ENCODE results near the gene IL21. TPM values are rescaled to one million over a fixed set of nuclear protein-coding genes. Genes with fewer than 3 reads are reported as not detected.
"Not testable (repeated sequence)": the region's sequence is repeated elsewhere in the genome, so short reads cannot be mapped to it uniquely, and the experiment has no call there.

IL21 gene
- total RNA-seq, 3 donors from 2014 or later = not detected

- Histone ChIP-seq H3K27ac (no peak overlapping the region), H3K4me3 (no peak overlapping the region), H3K27me3 (no peaks in the 10 kb centered on the region), H3K9me3 (no peaks in the 10 kb centered on the region), H3K36me3 (no peaks in the 10 kb centered on the region), H3K4me1 (no peaks in the 10 kb centered on the region)
- DNase-seq (ENCODE audit: low spot score in 2 of 2) = no peak
- intact Hi-C loops (cut with DNase I; ENCODE audit: low total_unique reads) = no loop called here
- TF ChIP-seq POLR2A (IDR thresholded peaks at IDR 0.05) (no peak), POLR2AphosphoS5 (IDR thresholded peaks at IDR 0.05) (no peak), CTCF (IDR thresholded peaks at IDR 0.05) (peak in 1 of 3 donors; percentile 14)
Measured at GRCh38 chr4:122576261-122577188, 44.3 kb downstream of the IL21 start.

DNA sequence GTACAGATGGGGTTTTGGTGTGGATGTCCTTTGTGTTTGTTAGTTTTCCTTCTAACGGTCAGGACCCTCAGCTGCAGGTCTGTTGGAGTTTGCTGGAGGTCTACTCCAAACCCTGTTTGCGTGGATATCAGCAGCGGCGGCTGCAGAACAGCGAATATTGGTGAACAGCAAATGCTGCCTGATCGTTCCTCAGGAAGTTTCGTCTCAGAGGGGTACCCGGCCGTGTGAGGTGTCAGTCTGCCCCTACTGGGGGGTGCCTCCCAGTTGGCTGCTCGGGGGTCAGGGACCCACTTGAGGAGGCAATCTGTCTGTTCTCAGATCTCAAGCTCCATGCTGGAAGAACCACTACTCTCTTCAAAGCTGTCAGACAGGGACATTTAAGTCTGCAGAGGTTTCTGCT, 46.5 kb downstream of the IL21 start:
- H3K27ac ChIP-seq; H3K9me3 ChIP-seq; H3K4me3 ChIP-seq; intact Hi-C loops (cut with DNase I; ENCODE audit: low total_unique reads); DNase-seq (ENCODE audit: low spot score in 2 of 2); H3K36me3 ChIP-seq; H3K4me1 ChIP-seq; H3K27me3 ChIP-seq: not testable (repeated sequence)

DNA sequence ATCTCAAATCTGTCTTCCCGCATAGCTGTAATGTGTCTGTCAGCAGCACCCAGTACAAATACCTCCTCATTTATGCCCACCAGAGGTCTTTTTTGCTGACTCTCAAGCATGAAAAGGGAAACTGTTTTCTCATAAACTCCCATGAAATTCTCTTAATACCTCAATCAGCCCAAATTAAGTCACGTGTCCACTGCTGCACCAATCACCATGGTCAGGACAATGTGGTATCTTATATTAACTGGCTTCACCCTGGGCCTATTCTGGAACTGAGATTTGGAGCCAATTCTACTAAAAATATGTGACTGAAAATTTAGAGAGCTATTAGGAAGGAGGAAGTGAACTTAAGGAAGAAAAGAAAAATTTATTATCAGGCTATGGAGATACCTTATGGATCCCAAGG, 58.4 kb downstream of the IL21 start:
- no peak for DNase-seq (ENCODE audit: low spot score in 2 of 2)
- Histone ChIP-seq H3K9me3 (peaks cover 0 to 13% of the 10 kb centered on the region in 2 donors), H3K27ac (no peak overlapping the region), H3K4me3 (no peak overlapping the region), H3K27me3 (no peaks in the 10 kb centered on the region), H3K4me1 (no peaks in the 10 kb centered on the region), H3K36me3 (no peaks in the 10 kb centered on the region)
- intact Hi-C loops (cut with DNase I; ENCODE audit: low total_unique reads) = no loop called here
- TF ChIP-seq POLR2A (IDR thresholded peaks at IDR 0.05) (no peak), CTCF (IDR thresholded peaks at IDR 0.05) (no peak), POLR2AphosphoS5 (IDR thresholded peaks at IDR 0.05) (no peak)

Other genes with a start within 250 kb of the IL21 start
- gene ADAD1, start 242.1 kb downstream of the IL21 start, total RNA-seq = not detected
- gene IL2, start 164.3 kb downstream of the IL21 start, total RNA-seq = under 1 TPM in 1 of 3 donors, not detected in 2; 0.48 TPM
- gene BBS12, start 111.6 kb upstream of the IL21 start, total RNA-seq = 10 to 100 TPM in 1 of 3 donors, 1 to 10 TPM in 2; 2.7 to 15.2 (median 5.6) TPM
- 10 to 100 TPM; 21.6 to 53.6 (median 33.0) TPM for gene FGF2, start 205.8 kb upstream of the IL21 start, total RNA-seq